ENCODE results near the gene C10orf88. TPM values are rescaled to one million over a fixed set of nuclear protein-coding genes. Genes with fewer than 3 reads are reported as not detected.

The C10orf88 gene
- total RNA-seq, result 1 to 10 TPM; 4.2 to 9.6 (median 6.8) TPM

DNA sequence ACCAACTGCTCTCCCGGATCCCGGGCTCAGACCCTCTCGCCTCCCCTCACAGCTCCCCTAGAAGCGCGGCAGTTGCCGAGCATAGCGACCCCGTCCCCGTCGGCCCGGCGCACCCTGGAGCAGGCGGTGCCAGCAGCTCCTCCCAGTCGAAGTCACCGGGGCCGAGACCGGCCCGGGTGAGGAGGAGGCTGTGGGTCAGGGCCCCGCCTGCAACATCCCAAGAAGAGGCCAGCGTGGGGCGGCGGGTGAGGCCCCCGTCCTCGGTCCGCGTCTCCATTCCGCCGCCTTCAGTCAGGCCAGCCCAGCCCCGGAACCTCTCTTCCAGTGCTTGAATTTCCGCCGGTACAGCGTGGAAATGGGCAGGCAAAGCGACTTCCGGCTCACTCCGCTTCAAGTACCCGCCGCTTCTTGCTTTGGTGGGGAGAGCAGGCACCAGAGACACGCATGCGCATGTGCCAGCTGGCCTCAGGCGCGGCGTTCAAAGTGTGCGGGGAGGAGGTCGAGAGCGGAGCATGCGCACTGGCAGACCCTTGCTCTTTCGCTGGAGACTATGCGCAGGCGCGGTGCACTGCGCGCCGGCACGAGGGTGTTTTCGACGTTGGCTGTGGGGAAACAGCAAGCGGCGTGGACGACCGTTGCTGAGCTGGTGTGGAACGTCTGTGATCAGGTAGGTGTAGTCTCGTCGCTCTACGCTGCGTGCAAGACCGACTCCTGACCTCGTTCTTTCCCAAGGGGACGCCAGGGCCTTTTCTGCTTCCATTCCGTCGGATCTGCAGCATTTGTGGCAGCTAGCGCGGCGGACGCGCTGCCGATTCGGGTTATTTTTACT is at the start of gene C10orf88:
Gene C10orf88, minus strand, starts transcription at position 326 of the 829 bp plus-strand sequence. Its CDS starts 49 bp downstream, at position 277.
- Histone ChIP-seq H3K27ac (peak within 1 kb of the TSS; percentile 75 to 86 (median 81)), H3K36me3 (peaks cover 0 to 8% of the 10 kb centered on the region in 2 donors), H3K4me1 (peaks cover 10 to 22% of the 10 kb centered on the region in 2 donors), H3K9me3 (no peaks in the 10 kb centered on the region), H3K4me3 (peak within 1 kb of the TSS; percentile 83 to 92 (median 88)), H3K27me3 (no peaks in the 10 kb centered on the region)
- intact Hi-C loops (cut with DNase I; ENCODE audit: low total_unique reads), result loop anchor here (1.0 to 5.0 kb wide), 3 partner anchors 26 to 198 kb away; partner anchors contain the start of genes ACADSB, BUB3, IKZF5 and PSTK
- TF ChIP-seq CTCF (IDR thresholded peaks at IDR 0.05 in 4 of 5, conservative IDR thresholded peaks at IDR 0.05 in 1 of 5) (no peak), POLR2A (IDR thresholded peaks at IDR 0.05) (no peak)
- peak; percentile 99 for ATAC-seq
- DNase-seq, result peak; percentile 95 to 98
- in situ Hi-C loops (cut with MboI; ENCODE audit: low sequenced_read_pairs in 4 of 4), result loop anchor here in 1 of 4 donors (25.0 kb wide), 1 partner anchor 208 kb away; the partner anchor contains the start of gene BUB3

DNA sequence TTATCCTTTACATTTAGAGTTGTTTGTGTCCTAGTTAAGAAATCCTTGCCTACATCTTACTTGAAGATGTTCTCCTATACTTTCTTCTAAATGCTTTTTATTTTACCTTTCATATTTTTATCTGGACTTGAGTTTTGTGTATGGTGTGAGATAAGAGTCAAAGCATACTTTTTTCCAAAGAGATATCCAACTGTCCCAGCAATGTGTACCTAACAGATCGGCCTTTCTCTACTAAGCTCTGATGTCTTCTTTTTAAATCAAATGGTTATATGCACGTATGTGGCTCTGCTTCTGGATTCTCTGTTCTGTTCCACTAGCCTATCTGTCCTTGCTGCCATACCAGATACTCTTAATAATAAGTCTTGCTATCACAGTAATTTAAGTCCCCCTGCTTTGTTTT is 47.3 kb upstream of the C10orf88 start:
- TF ChIP-seq CTCF (IDR thresholded peaks at IDR 0.05 in 4 of 5, conservative IDR thresholded peaks at IDR 0.05 in 1 of 5) (no peak), POLR2A (IDR thresholded peaks at IDR 0.05) (no peak)
- intact Hi-C loops (cut with DNase I; ENCODE audit: low total_unique reads), result loop anchor here (10.0 kb wide), 1 partner anchor 1413 kb away; the partner anchor contains the start of gene OAT
- Histone ChIP-seq H3K4me1 (peaks cover 19 to 23% of the 10 kb centered on the region in 2 donors), H3K27ac (no peak overlapping the region), H3K27me3 (no peaks in the 10 kb centered on the region), H3K4me3 (no peak overlapping the region), H3K9me3 (no peaks in the 10 kb centered on the region), H3K36me3 (peaks cover 0 to 2% of the 10 kb centered on the region in 2 donors)
- no peak for ATAC-seq
- no peak for DNase-seq
- in situ Hi-C loops (cut with MboI; ENCODE audit: low sequenced_read_pairs in 4 of 4), result no loop called here

GRCh38 chr10:123000155-123000554 is 46.1 kb upstream of the C10orf88 start:
- H3K27ac ChIP-seq, result no peak overlapping the region
- no peak for ATAC-seq
- intact Hi-C loops (cut with DNase I; ENCODE audit: low total_unique reads), result loop anchor here (10.0 kb wide), 1 partner anchor 1415 kb away; the partner anchor contains the start of gene OAT

GRCh38 chr10:122999347-122999746 is 45.3 kb upstream of the C10orf88 start:
- Histone ChIP-seq H3K27me3 (no peaks in the 10 kb centered on the region), H3K4me1 (peaks cover 4 to 7% of the 10 kb centered on the region in 2 donors), H3K27ac (no peak overlapping the region), H3K36me3 (peaks cover 0 to 18% of the 10 kb centered on the region in 2 donors), H3K9me3 (no peaks in the 10 kb centered on the region), H3K4me3 (no peak overlapping the region)
- DNase-seq, result no peak
- TF ChIP-seq POLR2A (IDR thresholded peaks at IDR 0.05) (no peak), CTCF (IDR thresholded peaks at IDR 0.05 in 4 of 5, conservative IDR thresholded peaks at IDR 0.05 in 1 of 5) (no peak)
- no peak for ATAC-seq
- intact Hi-C loops (cut with DNase I; ENCODE audit: low total_unique reads) (no loop called here), in situ Hi-C loops (cut with MboI; ENCODE audit: low sequenced_read_pairs in 4 of 4) (no loop called here)

More at GRCh38 chr10:123000155-123000554, 46.1 kb upstream of the C10orf88 start:
- TF ChIP-seq CTCF (IDR thresholded peaks at IDR 0.05 in 4 of 5, conservative IDR thresholded peaks at IDR 0.05 in 1 of 5) (no peak), POLR2A (IDR thresholded peaks at IDR 0.05) (no peak)
- Histone ChIP-seq H3K4me3 (no peak overlapping the region), H3K4me1 (peaks cover 7 to 14% of the 10 kb centered on the region in 2 donors), H3K9me3 (no peaks in the 10 kb centered on the region), H3K27me3 (no peaks in the 10 kb centered on the region), H3K36me3 (peaks cover 0 to 13% of the 10 kb centered on the region in 2 donors)
- in situ Hi-C loops (cut with MboI; ENCODE audit: low sequenced_read_pairs in 4 of 4), result no loop called here
- no peak for DNase-seq

All from gastrocnemius medialis (tissue), 4 donors.